ENCODE data around the gene VLDLR.

Gene VLDLR

DNA sequence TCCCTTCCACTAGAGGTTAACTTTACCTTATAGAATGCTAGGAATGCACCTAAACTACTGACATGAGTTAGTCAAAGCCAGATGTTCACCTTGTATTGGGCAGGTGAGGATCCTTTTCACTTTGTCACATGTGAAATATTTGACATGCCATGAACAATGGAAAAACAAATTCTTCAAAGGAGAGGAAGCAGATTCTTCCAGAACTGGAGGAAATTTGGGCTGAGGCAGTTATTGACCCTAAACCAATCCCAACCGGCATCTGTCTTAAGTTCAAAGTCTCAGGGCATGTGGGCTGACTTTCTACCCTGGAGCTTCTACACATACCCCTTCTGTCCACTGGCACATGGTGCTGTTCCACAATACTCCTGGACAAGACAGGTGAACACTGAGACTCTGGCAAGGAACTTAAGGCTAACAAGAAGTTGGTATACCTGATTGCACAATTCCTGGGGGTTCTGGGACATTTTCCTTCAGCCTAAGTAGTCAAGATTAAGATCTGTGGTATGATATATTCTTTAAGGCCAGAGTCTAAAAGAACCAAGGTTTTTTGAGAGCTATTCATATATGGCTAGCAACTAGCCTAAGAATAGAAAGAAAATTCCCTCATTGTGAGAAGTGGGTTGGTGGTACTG lies 2.6 kb downstream of the VLDLR start:
- H3K9ac ChIP-seq (ENCODE audit: insufficient read length), result no peak overlapping the region
- DNase-seq (ENCODE audit: low read depth, low spot score), result no peak
- H3K36me3 ChIP-seq (ENCODE audit: insufficient read depth, low read length), result no peaks in the 10 kb centered on the region
- no peak overlapping the region; the same call in 1 of the 2 replicates for H3K4me3 ChIP-seq
- H3K27ac ChIP-seq, result no peak overlapping the region
- H3K9me3 ChIP-seq (ENCODE audit: low read depth, low read length), result no peaks in the 10 kb centered on the region
- TF ChIP-seq EZH2 (IDR thresholded peaks at IDR 0.05) (no peak), POLR2AphosphoS5 (IDR thresholded peaks at IDR 0.05; ENCODE audit: borderline replicate concordance, low read depth, low read length) (no peak), FOXP2 (optimal IDR thresholded peaks at IDR 0.05; ENCODE audit: control extremely low read depth, extremely low read length, insufficient read depth) (no peak)

DNA sequence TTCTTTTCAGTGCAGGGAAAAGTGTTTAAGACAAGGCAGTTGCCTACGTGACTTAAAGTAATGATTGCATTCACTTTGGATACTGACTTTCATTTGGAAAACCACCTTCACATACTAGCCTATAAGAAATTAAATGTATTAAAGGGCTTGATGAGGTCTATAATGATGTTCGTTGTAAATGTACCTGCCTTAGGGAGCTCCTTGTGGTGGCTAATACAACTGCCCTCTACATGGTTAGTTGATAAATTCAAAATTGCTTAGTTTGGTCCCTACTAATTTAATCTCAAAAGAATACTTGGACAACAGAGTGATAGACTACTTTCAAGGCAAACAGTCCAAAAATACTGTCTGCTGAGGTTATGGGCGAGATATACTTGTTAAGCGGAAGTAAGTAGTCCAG lies 3.8 kb downstream of the VLDLR start:
- no peak for TF ChIP-seq POLR2AphosphoS5 (IDR thresholded peaks at IDR 0.05; ENCODE audit: borderline replicate concordance, low read depth, low read length)
- no peak for TF ChIP-seq FOXP2 (optimal IDR thresholded peaks at IDR 0.05; ENCODE audit: control extremely low read depth, extremely low read length, insufficient read depth)
- TF ChIP-seq EZH2 (IDR thresholded peaks at IDR 0.05), result no peak
- no peaks in the 10 kb centered on the region for H3K9me3 ChIP-seq (ENCODE audit: low read depth, low read length)
- H3K4me3 ChIP-seq, result no peak overlapping the region
- no peak overlapping the region for H3K9ac ChIP-seq (ENCODE audit: insufficient read length)
- no peak overlapping the region for H3K27ac ChIP-seq
- no peak for DNase-seq (ENCODE audit: low read depth, low spot score)
- H3K36me3 ChIP-seq (ENCODE audit: insufficient read depth, low read length), result no peaks in the 10 kb centered on the region

DNA sequence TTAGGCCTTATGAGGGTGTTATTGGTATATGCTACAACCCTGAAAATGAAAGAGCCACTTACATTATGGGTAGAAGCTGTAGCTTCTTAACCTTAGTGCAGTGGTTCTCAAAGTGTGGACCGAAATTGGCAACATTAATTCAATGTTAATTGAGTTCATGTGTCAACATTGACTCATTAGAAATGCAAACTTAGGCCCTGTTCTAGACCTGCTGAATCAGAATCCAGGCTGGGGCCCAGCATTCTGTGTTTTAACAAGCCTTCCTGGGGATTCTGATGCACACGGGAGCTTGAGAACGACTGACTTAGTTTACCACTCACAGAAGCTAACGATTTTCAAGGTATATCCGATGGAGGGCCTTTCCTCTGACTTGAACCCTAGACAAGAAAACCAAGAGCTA lies 7.3 kb downstream of the VLDLR start:
- H3K9ac ChIP-seq (ENCODE audit: insufficient read length), result no peak overlapping the region
- DNase-seq (ENCODE audit: low read depth, low spot score), result no peak
- no peaks in the 10 kb centered on the region for H3K9me3 ChIP-seq (ENCODE audit: low read depth, low read length)
- TF ChIP-seq FOXP2 (optimal IDR thresholded peaks at IDR 0.05; ENCODE audit: control extremely low read depth, extremely low read length, insufficient read depth) (no peak), EZH2 (IDR thresholded peaks at IDR 0.05) (no peak), POLR2AphosphoS5 (IDR thresholded peaks at IDR 0.05; ENCODE audit: borderline replicate concordance, low read depth, low read length) (no peak)
- H3K27ac ChIP-seq, result no peak overlapping the region
- H3K36me3 ChIP-seq (ENCODE audit: insufficient read depth, low read length), result no peaks in the 10 kb centered on the region
- H3K4me3 ChIP-seq, result no peak overlapping the region

DNA sequence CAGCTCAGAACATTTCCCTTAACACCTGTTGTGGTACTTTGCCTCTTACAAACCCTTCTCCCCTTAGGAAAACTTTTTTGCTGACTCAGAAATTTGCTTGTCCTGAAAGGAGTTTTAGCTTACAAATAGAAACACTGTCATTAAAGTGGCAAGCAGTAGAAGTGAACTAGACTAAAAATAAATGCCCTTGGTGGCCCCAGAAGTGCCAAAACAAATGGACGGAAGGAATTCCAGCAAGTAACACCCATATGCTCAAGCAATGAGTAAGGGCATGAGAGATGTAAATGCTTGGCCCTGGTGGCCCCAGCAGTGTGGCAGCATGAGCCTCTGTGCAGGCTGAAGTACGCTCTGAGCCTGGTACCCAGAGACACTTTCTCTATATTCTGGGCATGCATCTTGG lies 8.6 kb downstream of the VLDLR start:
- no peaks in the 10 kb centered on the region for H3K36me3 ChIP-seq (ENCODE audit: insufficient read depth, low read length)
- no peak overlapping the region for H3K4me3 ChIP-seq
- no peak overlapping the region for H3K9ac ChIP-seq (ENCODE audit: insufficient read length)
- DNase-seq (ENCODE audit: low read depth, low spot score), result no peak
- no peaks in the 10 kb centered on the region for H3K9me3 ChIP-seq (ENCODE audit: low read depth, low read length)
- no peak overlapping the region for H3K27ac ChIP-seq
- no peak for TF ChIP-seq EZH2 (IDR thresholded peaks at IDR 0.05)
- no peak for TF ChIP-seq FOXP2 (optimal IDR thresholded peaks at IDR 0.05; ENCODE audit: control extremely low read depth, extremely low read length, insufficient read depth)
- TF ChIP-seq POLR2AphosphoS5 (IDR thresholded peaks at IDR 0.05; ENCODE audit: borderline replicate concordance, low read depth, low read length), result no peak

DNA sequence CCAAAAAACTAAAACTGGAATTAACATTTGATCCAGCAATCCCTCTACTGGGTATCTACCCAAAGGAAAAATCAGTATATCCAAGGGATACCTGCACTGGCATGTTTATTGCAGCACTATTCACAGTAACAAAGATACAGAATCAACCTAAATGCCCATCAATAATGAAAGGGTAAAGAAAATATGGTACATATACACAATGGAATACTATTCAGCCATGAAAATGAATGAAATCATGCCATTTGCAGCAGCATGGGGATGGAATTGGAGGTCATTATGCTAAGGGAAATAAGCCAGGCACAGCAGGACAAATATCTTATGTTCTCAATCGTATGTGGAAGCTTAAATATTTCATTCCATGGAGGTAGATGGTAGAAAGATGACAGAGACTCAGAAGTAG lies 9.7 kb downstream of the VLDLR start:
- no peak for DNase-seq (ENCODE audit: low read depth, low spot score)
- no peak overlapping the region for H3K9ac ChIP-seq (ENCODE audit: insufficient read length)
- H3K4me3 ChIP-seq, result no peak overlapping the region
- no peak overlapping the region for H3K27ac ChIP-seq
- TF ChIP-seq POLR2AphosphoS5 (IDR thresholded peaks at IDR 0.05; ENCODE audit: borderline replicate concordance, low read depth, low read length) (no peak), FOXP2 (optimal IDR thresholded peaks at IDR 0.05; ENCODE audit: control extremely low read depth, extremely low read length, insufficient read depth) (no peak), EZH2 (IDR thresholded peaks at IDR 0.05) (no peak)
- H3K36me3 ChIP-seq (ENCODE audit: insufficient read depth, low read length), result no peaks in the 10 kb centered on the region; the same call in 1 of the 2 replicates
- no peaks in the 10 kb centered on the region for H3K9me3 ChIP-seq (ENCODE audit: low read depth, low read length)

DNA sequence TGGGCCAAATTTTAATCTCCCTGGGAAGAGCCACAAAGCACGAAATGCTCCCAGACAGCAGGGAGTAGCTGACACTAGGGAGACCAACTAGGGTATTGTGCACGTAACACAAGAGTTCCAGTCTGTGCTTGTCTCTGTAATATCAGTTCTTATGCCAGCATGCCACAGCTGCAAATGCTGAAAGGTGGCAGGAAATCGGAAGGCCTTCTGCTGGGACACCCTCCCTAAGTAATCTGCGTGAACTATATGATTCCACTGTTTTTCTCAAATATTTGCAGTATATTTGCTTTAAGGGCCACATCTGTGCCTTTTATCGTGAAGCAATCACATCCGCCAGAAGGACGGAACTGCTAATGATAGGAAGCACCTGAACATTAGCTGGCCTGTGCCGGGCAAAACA lies 12.6 kb downstream of the VLDLR start:
- H3K27ac ChIP-seq, result no peak overlapping the region
- H3K36me3 ChIP-seq (ENCODE audit: insufficient read depth, low read length), result no peaks in the 10 kb centered on the region; the same call in 1 of the 2 replicates
- H3K4me3 ChIP-seq, result no peak overlapping the region
- H3K9me3 ChIP-seq (ENCODE audit: low read depth, low read length), result no peaks in the 10 kb centered on the region
- no peak overlapping the region for H3K9ac ChIP-seq (ENCODE audit: insufficient read length)
- no peak for DNase-seq (ENCODE audit: low read depth, low spot score)
- no peak for TF ChIP-seq EZH2 (IDR thresholded peaks at IDR 0.05)
- no peak for TF ChIP-seq POLR2AphosphoS5 (IDR thresholded peaks at IDR 0.05; ENCODE audit: borderline replicate concordance, low read depth, low read length)
- TF ChIP-seq FOXP2 (optimal IDR thresholded peaks at IDR 0.05; ENCODE audit: control extremely low read depth, extremely low read length, insufficient read depth), result no peak

DNA sequence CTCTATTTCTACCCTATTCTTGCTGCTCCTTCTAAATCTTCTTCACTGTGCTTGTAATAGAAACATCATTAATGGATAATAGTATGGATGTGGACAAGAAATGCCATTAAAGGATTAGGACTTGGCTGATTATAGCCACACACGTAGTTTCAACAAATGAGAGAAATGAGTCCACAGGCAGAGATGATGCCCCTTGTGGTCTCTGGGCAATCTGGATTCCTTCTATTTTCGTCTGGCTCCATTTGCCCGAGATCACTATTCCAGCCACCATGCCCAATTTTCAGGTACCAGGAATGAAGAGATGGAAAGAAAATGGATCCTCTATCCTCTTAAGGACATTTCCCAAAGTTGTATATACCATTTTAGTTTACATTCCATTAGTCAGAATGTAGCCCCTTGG lies 13.2 kb downstream of the VLDLR start:
- no peaks in the 10 kb centered on the region for H3K9me3 ChIP-seq (ENCODE audit: low read depth, low read length)
- H3K36me3 ChIP-seq (ENCODE audit: insufficient read depth, low read length), result no peaks in the 10 kb centered on the region; the same call in 1 of the 2 replicates
- DNase-seq (ENCODE audit: low read depth, low spot score), result no peak
- H3K9ac ChIP-seq (ENCODE audit: insufficient read length), result no peak overlapping the region
- H3K27ac ChIP-seq, result no peak overlapping the region
- no peak overlapping the region for H3K4me3 ChIP-seq
- TF ChIP-seq EZH2 (IDR thresholded peaks at IDR 0.05) (no peak), POLR2AphosphoS5 (IDR thresholded peaks at IDR 0.05; ENCODE audit: borderline replicate concordance, low read depth, low read length) (no peak), FOXP2 (optimal IDR thresholded peaks at IDR 0.05; ENCODE audit: control extremely low read depth, extremely low read length, insufficient read depth) (no peak)

DNA sequence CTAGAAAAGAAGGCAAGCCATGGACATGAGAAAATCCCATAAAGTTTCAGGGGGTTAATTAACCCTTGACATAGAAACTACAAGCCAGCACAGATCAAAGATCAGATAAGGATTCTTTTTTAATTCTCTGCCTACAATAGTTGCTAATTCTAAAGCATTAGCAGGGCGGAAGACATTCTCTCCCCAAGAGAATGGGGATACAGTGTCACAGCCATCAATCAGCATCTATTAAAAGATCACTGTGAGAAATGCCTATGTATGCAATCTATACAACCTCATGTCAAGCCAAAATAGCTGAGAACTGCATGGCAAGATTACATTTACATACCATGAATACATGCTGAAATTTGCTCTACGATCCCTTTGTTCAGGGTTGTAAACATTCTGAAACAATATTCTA lies 14.3 kb downstream of the VLDLR start:
- no peak for DNase-seq (ENCODE audit: low read depth, low spot score)
- Histone ChIP-seq H3K9me3 (ENCODE audit: low read depth, low read length) (no peaks in the 10 kb centered on the region), H3K4me3 (no peak overlapping the region), H3K27ac (no peak overlapping the region), H3K36me3 (ENCODE audit: insufficient read depth, low read length) (no peaks in the 10 kb centered on the region; the same call in 1 of the 2 replicates), H3K9ac (ENCODE audit: insufficient read length) (no peak overlapping the region)
- TF ChIP-seq FOXP2 (optimal IDR thresholded peaks at IDR 0.05; ENCODE audit: control extremely low read depth, extremely low read length, insufficient read depth), result no peak
- TF ChIP-seq POLR2AphosphoS5 (IDR thresholded peaks at IDR 0.05; ENCODE audit: borderline replicate concordance, low read depth, low read length), result no peak
- TF ChIP-seq EZH2 (IDR thresholded peaks at IDR 0.05), result no peak

DNA sequence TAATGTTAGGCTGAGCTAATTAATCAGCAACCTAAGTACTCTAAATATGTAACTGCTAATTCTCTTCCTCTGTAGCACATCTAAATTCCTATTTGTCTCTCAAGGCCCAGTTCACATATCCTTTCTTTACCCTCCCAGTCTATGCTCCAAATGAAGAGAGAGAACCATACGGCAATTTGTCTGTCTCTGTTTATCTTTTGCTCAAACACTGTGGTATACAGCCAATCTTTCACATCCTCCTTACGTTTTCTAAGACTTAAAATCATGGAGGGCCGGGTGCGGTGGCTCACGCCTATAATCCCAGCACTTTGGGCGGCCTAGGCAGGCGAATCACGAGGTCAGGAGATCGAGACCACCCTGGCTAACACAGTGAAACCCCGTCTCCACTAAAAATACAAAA lies 15.8 kb downstream of the VLDLR start:
- Histone ChIP-seq H3K9ac (ENCODE audit: insufficient read length) (no peak overlapping the region), H3K4me3 (no peak overlapping the region), H3K36me3 (ENCODE audit: insufficient read depth, low read length) (no peaks in the 10 kb centered on the region; the same call in 1 of the 2 replicates), H3K9me3 (ENCODE audit: low read depth, low read length) (no peaks in the 10 kb centered on the region), H3K27ac (no peak overlapping the region)
- DNase-seq (ENCODE audit: low read depth, low spot score), result no peak
- TF ChIP-seq EZH2 (IDR thresholded peaks at IDR 0.05), result no peak
- no peak for TF ChIP-seq POLR2AphosphoS5 (IDR thresholded peaks at IDR 0.05; ENCODE audit: borderline replicate concordance, low read depth, low read length)
- TF ChIP-seq FOXP2 (optimal IDR thresholded peaks at IDR 0.05; ENCODE audit: control extremely low read depth, extremely low read length, insufficient read depth), result no peak

Measured in SK-N-MC (cell line).